Vagina (tissue), 2 donors: Measurements from ENCODE around the gene TULP4.

ENCODE experiments used
- CTCF ChIP-seq, 3 experiments: fragments of 450-650 bp in 2 of 3; fragments of 200-600 bp in 1 of 3; sonication (generic) in 1 of 3; IDR thresholded peaks; one replicate each; pipeline ENCODE4 v1.5.1; 2017 to 2019; ENCODE audit warnings: antibody characterized with exemption in 3 of 3, mild to moderate bottlenecking in 2 of 3, moderate library complexity in 2 of 3
- POLR2A ChIP-seq, 2 donors: fragments of 450-650 bp; IDR thresholded peaks; one replicate each; pipeline ENCODE4 v1.6.1; 2017; ENCODE audit warnings: antibody characterized with exemption in 2 of 2, mild to moderate bottlenecking in 2 of 2, moderate library complexity in 2 of 2

- TF ChIP-seq CTCF (IDR thresholded peaks at IDR 0.05) (no peak), POLR2A (IDR thresholded peaks at IDR 0.05) (no peak)
These were observed 246.4 kb downstream of the TULP4 start for GRCh38 chr6:158558415-158559306.
